PC-9 (cell line): ENCODE results near the gene HDGFL3. TPM values are rescaled to one million over a fixed set of nuclear protein-coding genes. Genes with fewer than 3 reads are reported as not detected.
A peak's percentile ranks its signal among the peaks of the same experiment; 100 is the strongest.
"Not testable (repeated sequence)": the region's sequence is repeated elsewhere in the genome, so short reads cannot be mapped to it uniquely, and the experiment has no call there.

ENCODE experiments used
- BruUV-seq: library from RNA; stranded (reverse); fragments of 400-500 nt; replicated peaks from 2 replicates; lab custom pipeline; 2021; lab: Mats Ljungman, UMichigan
- CTCF ChIA-PET: fragments of 300-600 bp; sonication (Branson Sonifier 250); formaldehyde crosslinking; loops from one replicate; lab custom pipeline; 2022; ENCODE audit warnings: antibody characterized with exemption; lab: Charles Lee
- POLR2A ChIA-PET: fragments of 300-600 bp; sonication (Branson Sonifier 250); formaldehyde crosslinking; loops from one replicate; lab custom pipeline; 2022; ENCODE audit warnings: antibody characterized with exemption; ENCODE audit not compliant: unreplicated experiment; lab: Charles Lee
- DNase-seq, 2 experiments: peaks; one replicate each; pipeline versions ENCODE4 v3.0.0 to v3.0.0-alpha.2; 2015 to 2022; ENCODE audit warnings: mixed read lengths in 1 of 2
- H2AFZ ChIP-seq: fragments of 200-600 bp; sonication (generic); 2 replicates; pipeline ENCODE4 v1.8.1; 2017; ENCODE audit warnings: antibody characterized with exemption
- H3F3A ChIP-seq: fragments of 200-600 bp; sonication (generic); 2 replicates; pipeline ENCODE4 v1.8.1; 2017; ENCODE audit warnings: antibody characterized with exemption, mild to moderate bottlenecking, low read depth; ENCODE audit not compliant: insufficient read depth
- H3K27ac ChIP-seq: fragments of 200-600 bp; sonication (generic); 2 replicates; pipeline ENCODE4 v1.6.1; 2016; ENCODE audit warnings: mixed run types
- H3K27me3 ChIP-seq: fragments of 200-600 bp; sonication (generic); 2 replicates; pipeline ENCODE4 v1.6.1; 2016; ENCODE audit warnings: low read depth, mixed run types; ENCODE audit not compliant: insufficient read depth
- H3K36me3 ChIP-seq: fragments of 200-600 bp; sonication (generic); 2 replicates; pipeline ENCODE4 v1.6.1; 2016; ENCODE audit warnings: low read depth, mixed run types
- H3K4me1 ChIP-seq: fragments of 200-600 bp; sonication (generic); replicated peaks from 2 replicates; pipeline ENCODE4 v1.6.1; 2016; ENCODE audit warnings: mixed run types; ENCODE audit not compliant: insufficient read depth
- H3K4me2 ChIP-seq: fragments of 200-600 bp; sonication (generic); 2 replicates; pipeline ENCODE4 v1.6.1; 2017; ENCODE audit warnings: mixed run types
- H3K4me3 ChIP-seq: fragments of 200-600 bp; sonication (generic); 2 replicates; pipeline ENCODE4 v1.6.1; 2016; ENCODE audit warnings: mixed run types
- H3K79me2 ChIP-seq: fragments of 200-600 bp; sonication (generic); 2 replicates; pipeline ENCODE4 v1.6.1; 2017; ENCODE audit warnings: low read depth, mixed run types
- H3K9me2 ChIP-seq: fragments of 200-600 bp; sonication (generic); 2 replicates; pipeline ENCODE4 v1.8.1; 2017; ENCODE audit warnings: mild to moderate bottlenecking; ENCODE audit not compliant: insufficient read depth
- H3K9me3 ChIP-seq: fragments of 200-600 bp; sonication (generic); 2 replicates; pipeline ENCODE4 v1.8.1; 2016; ENCODE audit warnings: low read depth; ENCODE audit not compliant: insufficient read depth
- H4K20me1 ChIP-seq: fragments of 200-600 bp; sonication (generic); 2 replicates; pipeline ENCODE4 v1.8.1; 2017; ENCODE audit not compliant: insufficient read depth
- EZH2 ChIP-seq: fragments of 200-600 bp; sonication (generic); IDR thresholded peaks from 2 replicates; pipeline ENCODE4 v1.8.0; 2017; ENCODE audit warnings: antibody characterized with exemption, low read depth
- intact Hi-C: fragments of 100-400 bp; cut with micrococcal nuclease; formaldehyde crosslinking; loops from one replicate; pipeline ENCODE4 v1.10.0; 2022; ENCODE audit not compliant: unreplicated experiment
- total RNA-seq: library from RNA; stranded (reverse); gene quantifications from 2 replicates; pipeline ENCODE4 v1.2.3, GENCODE V29; 2021
- TF ChIP-seq, protein P1 (sequence below): fragments of 200-600 bp; sonication (generic); conservative IDR thresholded peaks from 2 replicates; pipeline ENCODE4 v1.6.1; 2017; ENCODE audit warnings: mixed run types, antibody characterized with exemption, mild to moderate bottlenecking, moderate library complexity

The HDGFL3 gene
- total RNA-seq, 1 experiment from 2014 or later, result 10.1 TPM

DNA sequence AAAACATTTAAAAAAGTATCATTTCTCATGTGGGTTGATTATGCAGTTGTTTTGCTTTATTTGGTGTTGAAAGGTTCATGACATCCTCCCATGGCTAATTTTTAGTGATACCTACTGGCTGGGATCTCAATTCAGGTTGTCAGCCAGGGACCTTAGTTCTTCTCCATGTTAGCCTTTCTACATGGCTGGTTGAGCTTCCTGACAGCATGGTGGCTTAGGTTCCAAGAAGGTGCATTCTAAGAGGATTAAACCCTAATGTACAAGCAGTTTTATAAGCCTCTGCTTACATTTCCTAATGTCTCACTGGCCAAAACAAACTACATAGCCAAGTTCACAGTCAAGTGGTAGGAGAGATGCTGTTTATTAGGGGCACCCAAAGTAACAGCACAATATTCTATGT lies 109.5 kb downstream of the HDGFL3 start:
- no peak for DNase-seq
- POLR2A ChIA-PET, result no interaction called here
- H2AFZ ChIP-seq, result no peak overlapping the region
- H3K9me3 ChIP-seq, result no peaks in the 10 kb centered on the region
- H3K79me2 ChIP-seq, result no peaks in the 10 kb centered on the region
- H4K20me1 ChIP-seq, result no peaks in the 10 kb centered on the region
- CTCF ChIA-PET, result no interaction called here
- no peaks in the 10 kb centered on the region for H3F3A ChIP-seq
- intact Hi-C loops, result no loop called here
- no peaks in the 10 kb centered on the region for H3K9me2 ChIP-seq
- no peaks in the 10 kb centered on the region for H3K36me3 ChIP-seq
- no TSS peak for BruUV-seq
- TF ChIP-seq EZH2, result no peak
- TF ChIP-seq, protein P1, sequence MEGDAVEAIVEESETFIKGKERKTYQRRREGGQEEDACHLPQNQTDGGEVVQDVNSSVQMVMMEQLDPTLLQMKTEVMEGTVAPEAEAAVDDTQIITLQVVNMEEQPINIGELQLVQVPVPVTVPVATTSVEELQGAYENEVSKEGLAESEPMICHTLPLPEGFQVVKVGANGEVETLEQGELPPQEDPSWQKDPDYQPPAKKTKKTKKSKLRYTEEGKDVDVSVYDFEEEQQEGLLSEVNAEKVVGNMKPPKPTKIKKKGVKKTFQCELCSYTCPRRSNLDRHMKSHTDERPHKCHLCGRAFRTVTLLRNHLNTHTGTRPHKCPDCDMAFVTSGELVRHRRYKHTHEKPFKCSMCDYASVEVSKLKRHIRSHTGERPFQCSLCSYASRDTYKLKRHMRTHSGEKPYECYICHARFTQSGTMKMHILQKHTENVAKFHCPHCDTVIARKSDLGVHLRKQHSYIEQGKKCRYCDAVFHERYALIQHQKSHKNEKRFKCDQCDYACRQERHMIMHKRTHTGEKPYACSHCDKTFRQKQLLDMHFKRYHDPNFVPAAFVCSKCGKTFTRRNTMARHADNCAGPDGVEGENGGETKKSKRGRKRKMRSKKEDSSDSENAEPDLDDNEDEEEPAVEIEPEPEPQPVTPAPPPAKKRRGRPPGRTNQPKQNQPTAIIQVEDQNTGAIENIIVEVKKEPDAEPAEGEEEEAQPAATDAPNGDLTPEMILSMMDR, result no peak
- H3K4me2 ChIP-seq, result no peak overlapping the region
- no peaks in the 10 kb centered on the region for H3K4me1 ChIP-seq
- H3K4me3 ChIP-seq, result no peak overlapping the region
- no peak overlapping the region for H3K27ac ChIP-seq
- peaks cover 6% of the 10 kb centered on the region; the same call in 1 of the 2 replicates for H3K27me3 ChIP-seq

DNA sequence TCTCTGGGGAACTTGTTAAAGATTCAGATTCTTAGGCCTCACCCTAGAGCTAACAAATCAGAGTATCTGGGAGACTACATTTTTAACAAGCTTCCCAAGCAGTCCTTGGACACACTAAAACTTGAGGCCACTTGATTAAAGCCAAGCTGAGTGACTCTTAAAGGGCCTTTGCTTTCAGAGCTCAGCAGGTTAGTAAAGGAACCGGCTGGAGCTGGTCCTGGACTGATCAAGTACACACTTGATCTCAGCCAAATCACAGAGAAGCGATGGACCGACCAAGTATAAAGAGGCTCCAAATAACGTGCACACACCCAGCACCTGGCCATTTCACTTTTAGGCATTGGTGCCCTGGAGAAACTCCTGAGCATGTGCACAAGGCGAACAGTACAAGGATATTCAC lies 113.0 kb downstream of the HDGFL3 start:
- CTCF ChIA-PET, result no interaction called here
- Histone ChIP-seq H3K27ac (no peak overlapping the region), H3F3A (no peaks in the 10 kb centered on the region), H3K4me2 (no peak overlapping the region), H2AFZ (no peak overlapping the region), H3K9me2 (no peaks in the 10 kb centered on the region), H3K27me3 (peaks cover 6% of the 10 kb centered on the region; the same call in 1 of the 2 replicates), H3K36me3 (no peaks in the 10 kb centered on the region), H3K4me1 (peaks cover 6% of the 10 kb centered on the region), H4K20me1 (no peaks in the 10 kb centered on the region), H3K4me3 (no peak overlapping the region), H3K79me2 (no peaks in the 10 kb centered on the region), H3K9me3 (no peaks in the 10 kb centered on the region)
- no TSS peak for BruUV-seq
- no peak for DNase-seq
- TF ChIP-seq EZH2, result no peak
- TF ChIP-seq, protein P1, result no peak
- POLR2A ChIA-PET, result interaction anchor here (0.6 kb wide), 1 partner anchor 94 kb away, joined by 3 read pairs; no protein-coding TSS in a partner anchor
- intact Hi-C loops, result no loop called here

DNA sequence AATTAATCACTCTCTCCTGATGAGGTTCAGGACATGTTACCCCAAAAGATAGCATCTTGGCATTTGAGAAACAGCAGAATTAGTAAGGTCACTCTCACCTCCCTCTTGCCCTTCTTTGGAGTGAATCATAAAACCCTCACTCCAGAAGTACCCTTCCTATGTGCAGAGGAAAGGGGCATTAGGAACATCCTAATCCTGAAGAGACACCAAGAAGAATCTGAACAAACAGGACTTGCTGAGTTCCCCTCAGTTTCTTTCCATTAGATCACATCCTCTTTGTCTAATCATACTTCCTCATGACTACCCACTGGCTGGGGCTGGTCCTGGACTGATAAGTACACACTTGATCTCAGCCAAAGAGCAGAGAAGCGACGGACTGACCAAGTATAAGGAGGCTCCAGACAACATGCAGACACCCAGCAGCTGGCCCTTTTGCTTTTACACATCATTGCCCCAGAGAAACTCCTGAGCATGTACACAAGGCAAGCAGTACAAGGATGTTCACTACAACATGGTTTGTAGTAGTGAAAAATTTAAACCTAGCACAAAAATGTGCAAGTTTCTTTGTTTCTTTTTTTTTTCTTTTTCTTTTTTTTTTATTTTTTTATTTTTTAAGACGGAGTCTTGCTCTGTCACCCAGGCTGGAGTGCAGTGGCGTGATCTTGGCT lies 115.2 kb downstream of the HDGFL3 start:
- Histone ChIP-seq H3K4me1 (peaks cover 6% of the 10 kb centered on the region), H3K4me2 (no peak overlapping the region), H3K79me2 (no peaks in the 10 kb centered on the region), H4K20me1 (no peaks in the 10 kb centered on the region), H3K27me3 (no peaks in the 10 kb centered on the region), H3K9me2 (no peaks in the 10 kb centered on the region), H3F3A (no peaks in the 10 kb centered on the region), H3K36me3 (no peaks in the 10 kb centered on the region), H3K27ac (no peak overlapping the region), H2AFZ (0 out of 2 replicates have a peak overlapping the region, but pooled peaks have one; percentile 60), H3K4me3 (no peak overlapping the region), H3K9me3 (no peaks in the 10 kb centered on the region)
- POLR2A ChIA-PET, result no interaction called here
- no TSS peak for BruUV-seq
- CTCF ChIA-PET, result no interaction called here
- no peak for TF ChIP-seq EZH2
- TF ChIP-seq, protein P1, result no peak
- DNase-seq, result no peak
- intact Hi-C loops, result no loop called here

DNA sequence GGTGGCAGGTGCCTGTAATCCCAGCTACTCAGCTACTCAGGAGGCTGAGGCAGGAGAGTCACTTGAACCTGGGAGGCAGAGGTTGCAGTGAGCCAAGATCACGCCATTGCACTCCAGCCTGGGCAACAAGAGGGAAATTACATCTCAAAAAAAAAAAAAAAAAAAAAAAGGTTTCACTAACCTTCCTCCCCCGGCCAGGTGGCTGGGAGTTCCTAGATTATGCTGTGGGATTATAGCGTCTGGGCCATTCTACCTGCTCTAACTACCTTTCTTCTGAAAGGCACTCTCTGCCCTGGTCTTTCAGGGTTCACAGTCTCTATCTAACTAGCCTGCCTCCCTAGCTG lies 115.7 kb downstream of the HDGFL3 start:
- BruUV-seq, DNase-seq, CTCF ChIA-PET, H3K4me3 ChIP-seq, POLR2A ChIA-PET, intact Hi-C loops, H3K9me2 ChIP-seq, H3F3A ChIP-seq, H3K27me3 ChIP-seq, H4K20me1 ChIP-seq, H3K4me1 ChIP-seq, H3K9me3 ChIP-seq, H3K4me2 ChIP-seq, H2AFZ ChIP-seq, H3K36me3 ChIP-seq, H3K79me2 ChIP-seq, H3K27ac ChIP-seq: not testable (repeated sequence)
